PFSK-1 (cell line): Measurements from ENCODE around the gene PRKAG2.

Experiments
- FOXP2 ChIP-seq: optimal IDR thresholded peaks from 2 replicates; pipeline ENCODE3; 2011; ENCODE audit warnings: borderline replicate concordance, control low read depth, inconsistent platforms; ENCODE audit not compliant: insufficient read depth; ENCODE audit errors: extremely low read length, extremely low read depth
- POLR2AphosphoS5 ChIP-seq: IDR thresholded peaks from 2 replicates; pipeline ENCODE4 v1.6.1; 2012; ENCODE audit warnings: low read depth, mild to moderate bottlenecking, control low read depth, low read length, moderate library complexity
- REST ChIP-seq, 2 experiments: IDR thresholded peaks; 2 replicates each; pipeline versions ENCODE4 v1.6.1 to v1.8.0; 2011 to 2012; ENCODE audit warnings: low read depth in 2 of 2, low read length in 2 of 2, control low read depth in 1 of 2, inconsistent platforms in 1 of 2, mild to moderate bottlenecking in 1 of 2, moderate library complexity in 1 of 2; ENCODE audit not compliant: insufficient read depth in 1 of 2
- SIN3A ChIP-seq: IDR thresholded peaks from 2 replicates; pipeline ENCODE4 v1.6.1; 2012; ENCODE audit warnings: mild to moderate bottlenecking, low read length, moderate library complexity, borderline replicate concordance; ENCODE audit not compliant: insufficient read depth
- TAF1 ChIP-seq: IDR thresholded peaks from 2 replicates; pipeline ENCODE4 v1.6.1; 2012; ENCODE audit warnings: low read length, control low read depth, borderline replicate concordance; ENCODE audit not compliant: insufficient read depth

PRKAG2 gene

GRCh38 chr7:151648429-151648828, 228.5 kb downstream of the PRKAG2 start:
- TF ChIP-seq REST (IDR thresholded peaks at IDR 0.05; ENCODE audit: insufficient read depth in 1 of 2, low read depth in 2 of 2, low read length in 2 of 2) = no peak
- no peak for TF ChIP-seq SIN3A
- TF ChIP-seq POLR2AphosphoS5 = no peak
- no peak for TF ChIP-seq TAF1
- no peak for TF ChIP-seq FOXP2

- TF ChIP-seq TAF1 = no peak
- TF ChIP-seq FOXP2 = no peak
- TF ChIP-seq SIN3A = no peak
- no peak for TF ChIP-seq REST (IDR thresholded peaks at IDR 0.05; ENCODE audit: insufficient read depth in 1 of 2, low read depth in 2 of 2, low read length in 2 of 2)
- TF ChIP-seq POLR2AphosphoS5 = no peak
Observed at GRCh38 chr7:151647874-151648273, 229.0 kb downstream of the PRKAG2 start.

GRCh38 chr7:151647006-151647405, 229.9 kb downstream of the PRKAG2 start:
- TF ChIP-seq REST (IDR thresholded peaks at IDR 0.05; ENCODE audit: insufficient read depth in 1 of 2, low read depth in 2 of 2, low read length in 2 of 2) (no peak), SIN3A (no peak), FOXP2 (no peak), POLR2AphosphoS5 (no peak)

- TF ChIP-seq SIN3A (no peak), TAF1 (no peak), REST (IDR thresholded peaks at IDR 0.05; ENCODE audit: insufficient read depth in 1 of 2, low read depth in 2 of 2, low read length in 2 of 2) (no peak), POLR2AphosphoS5 (no peak), FOXP2 (no peak)
Observed at GRCh38 chr7:151645311-151645710, 231.6 kb downstream of the PRKAG2 start.

GRCh38 chr7:151644554-151644953, 232.4 kb downstream of the PRKAG2 start:
- TF ChIP-seq FOXP2 = no peak
- no peak for TF ChIP-seq SIN3A
- TF ChIP-seq REST (IDR thresholded peaks at IDR 0.05; ENCODE audit: insufficient read depth in 1 of 2, low read depth in 2 of 2, low read length in 2 of 2) = no peak
- TF ChIP-seq TAF1 = no peak
- TF ChIP-seq POLR2AphosphoS5 = no peak
